Measurements from ENCODE around the gene WDR41. TPM values are rescaled to one million over a fixed set of nuclear protein-coding genes. Genes with fewer than 3 reads are reported as not detected.

The WDR41 gene
- total RNA-seq, 6 experiments from 2014 or later = 12.9 to 17.7 (median 17.6) TPM

GRCh38 chr5:77426670-77427069 lies 65.4 kb downstream of the WDR41 start:
- peak in 2 of 4 donors; percentile 46 to 67 for ATAC-seq
- WGBS (ENCODE audit: insufficient coverage, low coverage, low lambda C conversion rate, missing lambda C conversion rate) = 56% methylated on average over 2 of the region's 2 CpGs
- intact Hi-C loops (cut with DNase I) = no loop called here
- Histone ChIP-seq H3K27ac (peak overlapping the region in 1 of 3 donors; percentile 27), H3K4me1 (peaks cover 0 to 11% (median 6%) of the 10 kb centered on the region in 4 donors), H3K27me3 (no peaks in the 10 kb centered on the region), H3K4me3 (no peak overlapping the region), H3K9me3 (no peaks in the 10 kb centered on the region), H3K36me3 (no peaks in the 10 kb centered on the region)
- DNase-seq = no peak
- TF ChIP-seq POLR2A (IDR thresholded peaks at IDR 0.05) = no peak

- intact Hi-C loops (cut with DNase I) = no loop called here
- H3K27me3 ChIP-seq = no peaks in the 10 kb centered on the region
- peak; percentile 44 to 84 (median 73) for ATAC-seq
- H3K36me3 ChIP-seq = no peaks in the 10 kb centered on the region
- 12% methylated on average over 6 of the region's 8 CpGs for WGBS (ENCODE audit: insufficient coverage, low coverage, low lambda C conversion rate, missing lambda C conversion rate)
- no peak overlapping the region for H3K4me3 ChIP-seq
- DNase-seq = peak in 1 of 3 donors; percentile 70
- H3K27ac ChIP-seq = peak overlapping the region in 1 of 3 donors; percentile 27
- no peaks in the 10 kb centered on the region for H3K9me3 ChIP-seq
- no peak for TF ChIP-seq POLR2A (IDR thresholded peaks at IDR 0.05)
- peaks cover 0 to 11% (median 6%) of the 10 kb centered on the region in 4 donors for H3K4me1 ChIP-seq
Measured at GRCh38 chr5:77425998-77426659, 66.0 kb downstream of the WDR41 start.

GRCh38 chr5:77425420-77425819 lies 66.7 kb downstream of the WDR41 start:
- Histone ChIP-seq H3K36me3 (no peaks in the 10 kb centered on the region), H3K4me3 (no peak overlapping the region), H3K27me3 (no peaks in the 10 kb centered on the region), H3K4me1 (peaks cover 0 to 11% (median 6%) of the 10 kb centered on the region in 4 donors), H3K27ac (no peak overlapping the region), H3K9me3 (no peaks in the 10 kb centered on the region)
- no peak for DNase-seq
- TF ChIP-seq POLR2A (IDR thresholded peaks at IDR 0.05) (no peak), CTCF (IDR thresholded peaks at IDR 0.05) (no peak)
- no peak for ATAC-seq
- 93% methylated on average over 4 of the region's 5 CpGs for WGBS (ENCODE audit: insufficient coverage, low coverage, low lambda C conversion rate, missing lambda C conversion rate)
- intact Hi-C loops (cut with DNase I) = no loop called here

- no peaks in the 10 kb centered on the region for H3K27me3 ChIP-seq
- no peaks in the 10 kb centered on the region for H3K9me3 ChIP-seq
- whole genome bisulfite sequencing (ENCODE audit: insufficient coverage, low coverage, low lambda C conversion rate, missing lambda C conversion rate) = 100% methylated on average over 2 of the region's 2 CpGs
- ATAC-seq = no peak
- intact Hi-C loops (cut with DNase I) = no loop called here
- H3K4me3 ChIP-seq = no peak overlapping the region
- no peak for DNase-seq
- H3K4me1 ChIP-seq = peaks cover 0 to 11% (median 6%) of the 10 kb centered on the region in 4 donors
- H3K36me3 ChIP-seq = no peaks in the 10 kb centered on the region
- TF ChIP-seq POLR2A (IDR thresholded peaks at IDR 0.05) (no peak), CTCF (IDR thresholded peaks at IDR 0.05) (no peak)
- H3K27ac ChIP-seq = no peak overlapping the region
Measured at GRCh38 chr5:77424921-77425320, 67.2 kb downstream of the WDR41 start.

GRCh38 chr5:77423022-77423750 lies 68.9 kb downstream of the WDR41 start:
- intact Hi-C loops (cut with DNase I) = no loop called here
- no peak for ATAC-seq
- 91% methylated on average over 2 of the region's 2 CpGs for WGBS (ENCODE audit: insufficient coverage, low coverage, low lambda C conversion rate, missing lambda C conversion rate)

More at GRCh38 chr5:77423022-77423750, 68.9 kb downstream of the WDR41 start:
- DNase-seq = no peak
- H3K27me3 ChIP-seq = no peaks in the 10 kb centered on the region
- no peaks in the 10 kb centered on the region for H3K36me3 ChIP-seq
- no peaks in the 10 kb centered on the region for H3K9me3 ChIP-seq
- no peak overlapping the region for H3K4me3 ChIP-seq
- H3K4me1 ChIP-seq = peaks cover 0 to 25% (median 6%) of the 10 kb centered on the region in 4 donors
- no peak for TF ChIP-seq POLR2A (IDR thresholded peaks at IDR 0.05)
- no peak for TF ChIP-seq CTCF (IDR thresholded peaks at IDR 0.05)
- H3K27ac ChIP-seq = no peak overlapping the region

Data from right lobe of liver (tissue), 6 donors.